ENCODE data around the gene C7orf57.
"Not testable (repeated sequence)": the region's sequence is repeated elsewhere in the genome, so short reads cannot be mapped to it uniquely, and the experiment has no call there.

C7orf57 gene

DNA sequence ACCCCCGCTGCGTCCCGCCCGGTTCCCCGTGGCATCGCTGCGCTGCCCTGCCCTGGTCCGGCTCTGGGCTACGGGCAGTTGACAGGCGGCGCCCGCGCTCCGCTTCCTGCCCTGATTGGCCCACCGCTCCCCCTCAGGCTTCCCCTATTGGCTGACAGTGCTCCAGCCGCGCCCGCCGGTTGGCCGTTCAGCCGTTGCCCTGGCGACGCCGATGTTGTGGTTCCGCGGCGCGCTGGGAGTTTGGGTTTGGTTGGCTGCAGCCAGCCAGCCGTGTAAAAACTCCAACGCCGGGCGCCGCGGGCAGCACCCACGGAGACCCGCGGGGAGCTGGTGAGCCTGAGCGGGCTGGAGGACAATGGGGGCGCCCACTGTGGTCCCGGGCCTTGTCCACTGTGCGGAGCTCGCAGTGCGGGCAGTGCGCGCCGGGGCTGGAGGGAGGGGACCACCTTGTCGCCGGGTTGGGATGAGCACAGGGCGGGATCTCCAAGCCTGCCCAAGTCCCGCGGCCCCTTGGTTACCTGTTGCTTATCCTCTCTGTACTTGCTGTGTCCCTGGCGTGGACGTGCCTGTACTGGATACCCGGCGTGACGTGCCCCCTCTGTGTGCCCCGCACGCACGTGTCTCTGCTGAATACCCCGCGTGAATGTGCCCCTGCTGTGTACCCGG, at the start of gene C7orf57:
TSS of gene C7orf57 (plus strand) at position 243 of the 666 bp plus-strand sequence. CDS start 766 bp downstream, outside the sequence.
- DNase-seq (ENCODE audit: low read depth in 3 of 3), result peak; percentile 60 to 79 (median 70)

GRCh38 chr7:47988496-47989386, 46.6 kb upstream of the C7orf57 start:
- DNase-seq (ENCODE audit: low read depth in 3 of 3), result no peak

GRCh38 chr7:47989607-47990400, 45.5 kb upstream of the C7orf57 start:
- DNase-seq (ENCODE audit: low read depth in 3 of 3), result not testable (repeated sequence)

- DNase-seq (ENCODE audit: low read depth in 3 of 3), result no peak
These were observed 44.8 kb upstream of the C7orf57 start for GRCh38 chr7:47990592-47990991.

GRCh38 chr7:47991270-47991669, 44.1 kb upstream of the C7orf57 start:
- DNase-seq (ENCODE audit: low read depth in 3 of 3), result no peak

DNA sequence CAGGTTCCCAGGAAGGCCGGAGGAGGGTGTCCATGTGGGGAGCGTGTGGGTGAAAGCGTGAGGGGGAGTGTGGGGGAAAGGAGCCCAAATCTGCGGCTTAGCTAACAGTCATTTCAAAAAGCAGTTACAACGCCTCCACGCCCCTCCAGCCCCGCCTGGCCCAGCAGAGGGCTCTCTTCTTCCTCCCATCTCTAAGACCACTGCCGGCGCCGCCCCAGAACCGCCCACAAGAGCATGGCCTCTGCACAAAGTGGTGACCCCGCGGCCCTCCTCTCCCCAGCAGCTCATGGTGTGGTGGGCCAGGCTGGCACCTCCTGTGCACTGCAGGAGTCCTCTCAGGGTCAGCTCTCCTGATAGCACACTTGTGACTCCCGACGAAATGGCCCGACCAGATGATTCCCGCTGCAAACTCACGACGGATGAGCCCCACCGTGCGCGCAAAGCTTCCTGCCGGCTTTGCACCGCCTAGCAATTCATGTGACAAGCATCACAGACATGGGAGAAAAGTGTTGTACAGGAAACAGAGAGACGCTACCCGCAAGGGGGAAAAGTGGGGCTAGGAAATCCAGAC, 43.5 kb upstream of the C7orf57 start:
- DNase-seq (ENCODE audit: low read depth in 3 of 3), result peak; percentile 57 to 77 (median 67)

DNA sequence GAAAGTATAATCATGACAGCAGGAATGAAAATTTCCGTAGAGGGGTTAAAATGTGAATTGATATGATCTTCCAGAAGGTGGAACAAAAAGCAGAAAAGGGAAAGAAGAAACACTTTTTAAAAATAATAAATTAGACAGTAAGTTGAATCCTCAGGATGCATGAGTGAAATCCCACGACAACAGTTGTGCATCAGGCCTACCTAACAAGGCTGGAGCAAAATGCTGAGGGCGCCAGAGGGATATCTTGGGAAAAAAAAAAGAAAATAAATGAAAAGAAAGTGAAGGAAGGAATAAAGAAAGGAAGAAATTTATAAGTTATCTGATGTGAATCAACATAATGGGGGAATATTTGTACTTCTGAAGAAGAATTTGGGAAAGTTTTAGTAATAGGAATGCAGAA, 42.9 kb upstream of the C7orf57 start:
- DNase-seq (ENCODE audit: low read depth in 3 of 3), result no peak

DNA sequence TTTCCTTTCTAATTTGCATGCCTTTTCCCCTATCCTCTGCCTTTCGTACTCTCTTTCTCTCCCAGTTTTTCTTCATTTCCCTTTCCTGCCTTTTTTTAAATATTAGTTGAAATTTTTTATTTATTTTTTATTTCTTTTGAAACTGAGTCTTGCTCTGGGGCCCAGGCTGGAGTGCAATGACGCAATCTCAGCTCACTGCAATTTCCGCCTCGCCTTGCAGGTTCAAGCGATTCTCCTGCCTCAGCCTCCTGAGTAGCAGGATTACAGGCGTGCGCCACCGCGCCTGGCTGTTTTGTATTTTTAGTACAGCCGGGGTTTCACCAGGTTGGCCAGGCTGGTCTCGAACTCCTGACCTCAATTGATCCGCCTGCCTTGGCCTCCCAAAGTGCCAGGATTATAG, 35.9 kb upstream of the C7orf57 start:
- DNase-seq (ENCODE audit: low read depth in 3 of 3), result no peak

DNA sequence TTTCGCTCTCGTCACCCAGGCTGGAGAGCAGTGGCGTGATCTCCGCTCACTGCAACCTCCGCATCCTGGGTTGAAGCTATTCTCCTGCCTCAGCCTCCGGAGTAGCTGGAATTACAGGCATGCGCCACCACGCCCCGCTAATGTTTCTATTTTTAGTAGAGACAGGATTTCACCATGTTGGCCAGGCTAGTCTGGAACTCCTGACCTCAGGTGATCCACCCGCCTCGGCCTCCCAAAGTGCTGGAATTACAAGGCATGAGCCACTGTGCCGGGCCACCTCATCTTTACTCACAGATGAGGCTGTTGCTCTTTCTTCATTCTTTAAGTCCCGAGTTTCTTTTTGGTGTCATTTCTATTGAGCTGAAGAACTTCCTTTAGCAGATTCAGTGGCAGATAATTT, 35.2 kb upstream of the C7orf57 start:
- DNase-seq (ENCODE audit: low read depth in 3 of 3), result not testable (repeated sequence)

GRCh38 chr7:48004032-48004431, 31.3 kb upstream of the C7orf57 start:
- DNase-seq (ENCODE audit: low read depth in 3 of 3), result no peak

DNA sequence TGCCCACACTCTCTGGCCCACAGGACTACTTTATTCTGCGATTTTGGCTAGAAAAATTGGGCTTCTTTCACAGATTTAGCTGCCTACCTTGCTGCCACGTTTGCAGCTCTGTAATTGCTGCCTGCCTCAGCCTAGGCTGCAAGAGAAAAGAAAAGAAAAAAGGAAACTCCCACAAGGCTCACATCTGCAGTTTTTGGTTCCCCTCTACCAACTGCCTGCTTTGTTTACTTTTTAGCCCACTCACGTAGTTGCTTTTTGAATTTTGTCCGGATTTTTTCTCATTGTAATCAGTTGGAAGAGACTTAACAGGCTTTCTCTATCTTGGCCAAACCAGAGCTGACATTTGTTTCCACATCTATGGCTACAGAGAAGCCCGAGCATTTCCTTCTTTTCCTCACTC, 30.7 kb upstream of the C7orf57 start:
- DNase-seq (ENCODE audit: low read depth in 3 of 3), result no peak

GRCh38 chr7:48006866-48007265, 28.5 kb upstream of the C7orf57 start:
- DNase-seq (ENCODE audit: low read depth in 3 of 3), result no peak

- DNase-seq (ENCODE audit: low read depth in 3 of 3), result no peak
These were observed 26.1 kb upstream of the C7orf57 start for GRCh38 chr7:48009257-48009656.

GRCh38 chr7:48009954-48010353, 25.4 kb upstream of the C7orf57 start:
- no peak for DNase-seq (ENCODE audit: low read depth in 3 of 3)

GRCh38 chr7:48011323-48011722, 24.0 kb upstream of the C7orf57 start:
- DNase-seq (ENCODE audit: low read depth in 3 of 3), result no peak

- no peak for DNase-seq (ENCODE audit: low read depth in 3 of 3)
These were observed 23.4 kb upstream of the C7orf57 start for GRCh38 chr7:48011951-48012350.

DNA sequence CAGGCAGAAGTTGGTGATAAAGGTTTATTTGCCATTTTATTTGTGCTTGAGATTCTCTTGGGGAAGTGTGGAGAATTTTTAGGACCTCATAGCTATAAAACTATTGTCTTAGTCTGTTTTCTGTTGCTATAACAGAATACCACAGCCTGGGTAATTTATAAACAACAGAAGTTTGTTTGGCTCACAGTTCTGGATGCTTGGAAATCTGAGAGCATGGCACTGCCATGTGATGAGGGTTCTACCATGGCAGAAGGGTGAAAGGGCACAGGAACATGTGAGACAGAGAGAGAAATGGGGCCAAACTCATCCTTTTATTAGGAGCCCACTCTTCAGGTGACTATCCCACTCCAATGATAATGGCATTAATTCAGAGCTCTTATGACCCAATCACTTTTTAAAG, 18.7 kb upstream of the C7orf57 start:
- DNase-seq (ENCODE audit: low read depth in 3 of 3), result no peak

GRCh38 chr7:48017674-48018073, 17.7 kb upstream of the C7orf57 start:
- DNase-seq (ENCODE audit: low read depth in 3 of 3), result no peak

DNA sequence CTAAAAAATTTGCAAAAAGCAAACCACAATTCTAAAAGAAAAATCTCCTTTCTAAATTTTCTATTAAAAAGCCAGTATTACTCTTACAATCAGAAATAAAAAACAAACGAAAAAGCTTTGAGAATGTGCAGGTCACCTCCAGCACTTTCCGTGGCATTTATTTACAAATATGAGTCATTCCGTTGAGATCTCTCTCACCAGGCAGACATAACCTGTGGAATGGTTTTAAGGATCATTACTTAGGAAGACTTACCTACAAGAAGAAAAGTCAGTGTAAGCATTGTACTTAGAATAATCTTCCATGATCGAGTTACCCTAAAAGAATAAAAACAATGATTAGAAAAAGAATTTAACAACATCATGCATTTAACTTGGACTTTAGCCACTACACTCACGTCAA, 9.7 kb upstream of the C7orf57 start:
- DNase-seq (ENCODE audit: low read depth in 3 of 3), result no peak

DNA sequence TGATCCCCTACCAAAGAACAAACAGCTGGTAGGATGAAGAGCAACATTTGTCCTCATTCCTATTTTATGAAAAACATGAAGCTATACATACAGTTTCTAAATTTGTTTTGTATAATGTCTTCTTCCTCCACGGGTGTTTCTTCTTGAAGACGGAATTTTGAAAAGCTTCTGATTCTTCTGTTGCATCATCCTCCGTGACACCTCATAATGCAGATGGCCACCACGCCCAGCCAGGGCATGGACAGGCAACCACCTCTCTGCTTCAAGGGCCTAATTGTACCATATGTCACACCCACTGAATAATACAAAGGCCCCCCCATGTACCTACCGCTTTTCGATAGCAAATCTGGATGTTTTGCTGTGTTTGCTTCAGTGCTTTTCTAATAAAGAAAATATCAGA, 6.4 kb upstream of the C7orf57 start, which contains the start of gene SUN3:
TSS of gene SUN3 (minus strand) at position 170 of the 400 bp plus-strand sequence. CDS start at position 1, 169 bp downstream.
- no peak for DNase-seq (ENCODE audit: low read depth in 3 of 3)

GRCh38 chr7:48031111-48031510, 4.2 kb upstream of the C7orf57 start:
- no peak for DNase-seq (ENCODE audit: low read depth in 3 of 3)

DNA sequence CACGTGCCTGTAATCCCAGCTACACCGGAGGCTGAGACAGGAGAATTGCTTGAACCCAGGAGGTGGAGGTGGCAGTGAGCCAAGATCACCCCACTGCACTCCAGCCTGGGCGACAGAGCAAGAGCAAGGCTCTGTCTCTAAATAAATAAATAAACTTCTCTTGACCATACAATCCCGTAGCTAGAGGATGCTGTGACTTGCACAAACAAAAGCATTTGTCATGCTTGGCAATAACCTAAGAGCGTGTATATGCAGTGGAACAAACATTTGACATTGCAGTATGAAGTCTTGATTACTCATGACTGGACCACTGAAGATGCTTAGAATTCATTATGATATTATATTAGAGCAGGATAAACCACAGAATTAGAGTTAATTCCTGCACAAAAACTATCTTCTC, 1.4 kb upstream of the C7orf57 start:
- no peak for DNase-seq (ENCODE audit: low read depth in 3 of 3)
